Gastrocnemius medialis (tissue), 4 donors: ENCODE results near the gene REPS2. TPM values are rescaled to one million over a fixed set of nuclear protein-coding genes. Genes with fewer than 3 reads are reported as not detected.

ENCODE experiments used
- ATAC-seq, 2 donors: fragments of 150-250 bp; one replicate each; pipeline ENCODE4 v1.9.1; 2016
- DNase-seq, 2 donors: peaks; one replicate each; pipeline ENCODE4 v3.0.0-alpha.2; 2019
- H3K27ac ChIP-seq, 4 donors: fragments of 200-600 bp; sonication (generic); 1 replicate in 1 of 4; 2 replicates in 3 of 4; pipeline ENCODE4 v1.5.1; 2016 to 2018; ENCODE audit warnings: mild to moderate bottlenecking in 2 of 4, moderate library complexity in 1 of 4
- H3K27me3 ChIP-seq, 3 donors: fragments of 200-600 bp; sonication (generic) in 2 of 3; 1 replicate in 1 of 3; 2 replicates in 2 of 3; pipeline versions ENCODE4 v1.5.1 to v1.6.0; 2016 to 2019; ENCODE audit warnings: mild to moderate bottlenecking in 1 of 3, moderate library complexity in 1 of 3
- H3K36me3 ChIP-seq, 2 donors: fragments of 200-600 bp; sonication (generic) in 1 of 2; one replicate each; pipeline ENCODE4 v1.5.1; 2017 to 2018
- H3K4me1 ChIP-seq, 2 donors: fragments of 200-600 bp; sonication (generic) in 1 of 2; one replicate each; pipeline ENCODE4 v1.5.1; 2016 to 2017; ENCODE audit warnings: mild to moderate bottlenecking in 2 of 2
- H3K4me3 ChIP-seq, 4 donors: fragments of 200-600 bp; sonication (generic) in 3 of 4; 1 replicate in 1 of 4; 2 replicates in 3 of 4; pipeline ENCODE4 v1.5.1; 2016 to 2019; ENCODE audit warnings: mild to moderate bottlenecking in 2 of 4
- H3K9me3 ChIP-seq, 3 donors: fragments of 200-600 bp; sonication (generic) in 2 of 3; 1 replicate in 1 of 3; 2 replicates in 2 of 3; pipeline ENCODE4 v1.5.1; 2016 to 2019
- POLR2A ChIP-seq, 2 donors: fragments of 450-650 bp; IDR thresholded peaks; one replicate each; pipeline ENCODE4 v1.6.1; 2017; ENCODE audit warnings: antibody characterized with exemption in 2 of 2, mild to moderate bottlenecking in 2 of 2, moderate library complexity in 2 of 2
- in situ Hi-C, 4 donors: fragments of 200-750 bp; cut with MboI; loops; one replicate each; pipeline versions ENCODE4 v1.15.0 to v1.8.0; 2017; ENCODE audit warnings: low sequenced_read_pairs in 4 of 4
- intact Hi-C: fragments of 100-400 bp; cut with DNase I; formaldehyde crosslinking; loops from one replicate; pipeline ENCODE4 v1.15.1; 2023; ENCODE audit warnings: low total_unique reads
- total RNA-seq, 4 donors: library from RNA; depleted of rRNA; stranded (reverse); fragments of >200 nt; gene quantifications; one replicate each; pipeline versions ENCODE4 v1.1.0 to v1.2.3, GENCODE V29; 2016
- TF ChIP-seq, protein P1 (sequence below), 5 experiments: fragments of 450-650 bp in 3 of 5; fragments of 200-600 bp in 2 of 5; sonication (generic) in 2 of 5; IDR thresholded peaks in 4 of 5; conservative IDR thresholded peaks in 1 of 5; 1 replicate in 4 of 5; 2 replicates in 1 of 5; pipeline ENCODE4 v1.5.1; 2016 to 2019; ENCODE audit warnings: antibody characterized with exemption in 5 of 5, mild to moderate bottlenecking in 3 of 5, moderate library complexity in 3 of 5

REPS2 gene
- total RNA-seq, 4 donors from 2014 or later: 1.8 to 8.8 (median 3.2) TPM

- DNase-seq (no peak), ATAC-seq (peak in 1 of 2 donors; percentile 63)
- H3K27ac ChIP-seq: peak overlapping the region in 2 of 4 donors; percentile 9 to 33
- no peaks in the 10 kb centered on the region for H3K9me3 ChIP-seq
- in situ Hi-C loops (no loop called here), intact Hi-C loops (loop anchor here (1.0 kb wide), 1 partner anchor 39 kb away; no protein-coding TSS in a partner anchor)
- no peaks in the 10 kb centered on the region for H3K36me3 ChIP-seq
- TF ChIP-seq, protein P1, sequence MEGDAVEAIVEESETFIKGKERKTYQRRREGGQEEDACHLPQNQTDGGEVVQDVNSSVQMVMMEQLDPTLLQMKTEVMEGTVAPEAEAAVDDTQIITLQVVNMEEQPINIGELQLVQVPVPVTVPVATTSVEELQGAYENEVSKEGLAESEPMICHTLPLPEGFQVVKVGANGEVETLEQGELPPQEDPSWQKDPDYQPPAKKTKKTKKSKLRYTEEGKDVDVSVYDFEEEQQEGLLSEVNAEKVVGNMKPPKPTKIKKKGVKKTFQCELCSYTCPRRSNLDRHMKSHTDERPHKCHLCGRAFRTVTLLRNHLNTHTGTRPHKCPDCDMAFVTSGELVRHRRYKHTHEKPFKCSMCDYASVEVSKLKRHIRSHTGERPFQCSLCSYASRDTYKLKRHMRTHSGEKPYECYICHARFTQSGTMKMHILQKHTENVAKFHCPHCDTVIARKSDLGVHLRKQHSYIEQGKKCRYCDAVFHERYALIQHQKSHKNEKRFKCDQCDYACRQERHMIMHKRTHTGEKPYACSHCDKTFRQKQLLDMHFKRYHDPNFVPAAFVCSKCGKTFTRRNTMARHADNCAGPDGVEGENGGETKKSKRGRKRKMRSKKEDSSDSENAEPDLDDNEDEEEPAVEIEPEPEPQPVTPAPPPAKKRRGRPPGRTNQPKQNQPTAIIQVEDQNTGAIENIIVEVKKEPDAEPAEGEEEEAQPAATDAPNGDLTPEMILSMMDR (IDR thresholded peaks at IDR 0.05 in 4 of 5, conservative IDR thresholded peaks at IDR 0.05 in 1 of 5): peak in 4 of 5 experiments; percentile 10 to 51 (median 46)
- TF ChIP-seq POLR2A (IDR thresholded peaks at IDR 0.05): no peak
- no peak overlapping the region for H3K4me3 ChIP-seq
- no peaks in the 10 kb centered on the region for H3K4me1 ChIP-seq
- H3K27me3 ChIP-seq: no peaks in the 10 kb centered on the region
Observed at GRCh38 chrX:17007134-17007768, 60.8 kb downstream of the REPS2 start.

DNA sequence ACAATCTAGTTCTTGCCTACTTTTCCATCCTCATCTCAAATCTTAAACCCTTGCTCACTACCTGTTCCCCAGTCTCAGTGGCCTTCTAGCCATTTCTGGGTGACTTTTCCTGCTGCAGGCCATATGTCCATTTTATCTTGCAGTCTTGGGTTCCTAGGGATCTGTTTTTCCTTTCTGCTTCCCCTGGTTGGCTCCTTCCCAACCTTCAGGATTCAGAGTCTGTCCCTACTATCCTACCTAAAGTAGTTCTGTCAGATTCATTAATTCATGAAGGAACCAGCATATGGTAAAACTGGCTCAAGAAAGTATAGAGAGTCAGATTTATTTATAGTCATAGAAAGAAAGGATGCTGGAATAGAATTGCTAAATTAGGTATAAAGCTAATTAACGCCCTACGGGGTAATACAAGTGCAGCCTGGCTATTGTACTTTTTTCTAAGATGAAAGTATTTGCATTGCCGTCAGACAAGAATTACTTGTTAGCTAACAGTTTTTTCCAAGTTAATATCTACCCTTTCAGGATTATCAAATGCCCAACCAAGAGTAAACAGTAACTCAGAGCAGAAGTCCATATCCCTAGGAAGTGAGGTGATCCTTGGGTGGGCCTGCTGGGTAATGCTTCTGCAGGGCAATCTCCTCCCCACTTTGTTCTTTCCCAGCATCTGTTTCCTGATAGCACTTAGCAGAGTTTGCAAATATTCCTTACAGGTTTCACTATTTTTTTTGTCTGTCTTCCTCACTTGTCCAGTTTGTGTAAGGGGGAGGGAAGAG, 63.6 kb downstream of the REPS2 start:
- no peaks in the 10 kb centered on the region for H3K36me3 ChIP-seq
- no peak overlapping the region for H3K4me3 ChIP-seq
- no peak for ATAC-seq
- TF ChIP-seq POLR2A (IDR thresholded peaks at IDR 0.05): no peak
- TF ChIP-seq, protein P1 (IDR thresholded peaks at IDR 0.05 in 4 of 5, conservative IDR thresholded peaks at IDR 0.05 in 1 of 5): no peak
- H3K27ac ChIP-seq: no peak overlapping the region
- intact Hi-C loops: no loop called here
- no peaks in the 10 kb centered on the region for H3K4me1 ChIP-seq
- in situ Hi-C loops: no loop called here
- no peak for DNase-seq
- H3K9me3 ChIP-seq: no peaks in the 10 kb centered on the region
- no peaks in the 10 kb centered on the region for H3K27me3 ChIP-seq

- H3K27ac ChIP-seq: no peak overlapping the region
- H3K36me3 ChIP-seq: no peaks in the 10 kb centered on the region
- TF ChIP-seq POLR2A (IDR thresholded peaks at IDR 0.05): no peak
- TF ChIP-seq, protein P1 (IDR thresholded peaks at IDR 0.05 in 4 of 5, conservative IDR thresholded peaks at IDR 0.05 in 1 of 5): no peak
- no peak overlapping the region for H3K4me3 ChIP-seq
- H3K9me3 ChIP-seq: no peaks in the 10 kb centered on the region
- no peaks in the 10 kb centered on the region for H3K27me3 ChIP-seq
- intact Hi-C loops: no loop called here
- DNase-seq (no peak), ATAC-seq (no peak)
- in situ Hi-C loops: no loop called here
- H3K4me1 ChIP-seq: no peaks in the 10 kb centered on the region
Observed at GRCh38 chrX:17012465-17012864, 66.0 kb downstream of the REPS2 start.

DNA sequence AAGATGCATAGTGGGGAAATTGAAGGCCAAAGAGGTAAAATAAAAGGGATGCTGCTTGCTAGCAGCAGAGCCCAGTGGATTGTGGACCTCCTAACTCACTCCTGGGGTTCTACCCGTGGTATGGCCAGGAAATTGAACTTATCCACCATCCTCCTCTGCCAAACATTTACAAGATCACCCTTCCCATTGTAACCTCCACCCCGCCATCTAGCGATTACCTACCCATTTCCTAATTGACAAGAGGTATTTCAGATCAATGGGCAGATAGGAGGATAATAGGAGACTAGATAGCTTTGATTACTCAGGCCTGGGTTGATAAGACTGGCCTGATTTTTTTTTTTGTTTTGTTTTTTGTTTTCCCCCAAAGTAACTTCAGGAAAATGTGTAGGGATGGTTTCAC, 67.8 kb downstream of the REPS2 start:
- Histone ChIP-seq H3K4me1 (no peaks in the 10 kb centered on the region), H3K27ac (no peak overlapping the region), H3K36me3 (no peaks in the 10 kb centered on the region), H3K4me3 (no peak overlapping the region), H3K27me3 (no peaks in the 10 kb centered on the region), H3K9me3 (no peaks in the 10 kb centered on the region)
- ATAC-seq (no peak), DNase-seq (no peak)
- intact Hi-C loops: no loop called here
- in situ Hi-C loops: no loop called here
- no peak for TF ChIP-seq POLR2A (IDR thresholded peaks at IDR 0.05)
- TF ChIP-seq, protein P1 (IDR thresholded peaks at IDR 0.05 in 4 of 5, conservative IDR thresholded peaks at IDR 0.05 in 1 of 5): no peak
